GM10248 (cell line): ENCODE data around the gene SLC10A3.

Experiments
- CTCF ChIA-PET: fragments of 300-600 bp; sonication (Branson Sonifier 250); formaldehyde crosslinking; extraction: SDS; loops from one replicate; lab custom pipeline; 2021; ENCODE audit warnings: antibody characterized with exemption; lab: Yijun Ruan, JAX
- POLR2A ChIA-PET: fragments of 350-650 bp; sonication (Branson Sonifier 250); formaldehyde crosslinking; extraction: SDS; loops from one replicate; lab custom pipeline; 2020; ENCODE audit warnings: antibody characterized with exemption; lab: Yijun Ruan, JAX
- DNase-seq: peaks from one replicate; pipeline ENCODE4 v3.0.0; 2012; ENCODE audit errors: extremely low spot score
- CTCF ChIP-seq: IDR thresholded peaks from 2 replicates; pipeline ENCODE4 v1.5.1; 2012; ENCODE audit warnings: mild to moderate bottlenecking, low read depth; ENCODE audit errors: extremely low read depth, missing control alignments, control extremely low read depth

SLC10A3 gene

DNA sequence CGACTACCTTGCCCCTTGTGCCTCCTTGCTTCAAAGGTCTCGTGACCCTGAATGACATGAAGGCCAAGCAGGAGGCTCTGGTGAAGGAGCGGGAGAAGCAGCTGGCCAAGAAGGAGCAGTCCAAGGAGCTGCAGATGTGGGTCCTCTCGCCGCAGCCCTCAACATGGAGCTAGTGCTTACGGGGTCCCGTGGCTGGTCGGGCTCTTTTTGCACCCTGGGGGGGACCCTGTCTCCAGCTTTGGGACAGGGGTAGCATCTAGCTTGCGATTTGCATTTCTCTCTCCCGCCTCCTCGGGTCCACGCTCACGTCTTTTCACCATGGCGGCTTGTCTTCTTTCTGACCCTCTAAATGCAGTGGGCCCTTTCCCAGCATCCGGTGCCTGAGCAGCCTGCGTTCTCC, 44.7 kb downstream of the SLC10A3 start:
- CTCF ChIA-PET: no interaction called here
- POLR2A ChIA-PET: interaction anchor here (1.4 kb wide), 1 partner anchor 45 kb away, joined by 4 read pairs; the partner anchor contains the start of gene SLC10A3
- no peak for TF ChIP-seq CTCF
- DNase-seq: no peak

DNA sequence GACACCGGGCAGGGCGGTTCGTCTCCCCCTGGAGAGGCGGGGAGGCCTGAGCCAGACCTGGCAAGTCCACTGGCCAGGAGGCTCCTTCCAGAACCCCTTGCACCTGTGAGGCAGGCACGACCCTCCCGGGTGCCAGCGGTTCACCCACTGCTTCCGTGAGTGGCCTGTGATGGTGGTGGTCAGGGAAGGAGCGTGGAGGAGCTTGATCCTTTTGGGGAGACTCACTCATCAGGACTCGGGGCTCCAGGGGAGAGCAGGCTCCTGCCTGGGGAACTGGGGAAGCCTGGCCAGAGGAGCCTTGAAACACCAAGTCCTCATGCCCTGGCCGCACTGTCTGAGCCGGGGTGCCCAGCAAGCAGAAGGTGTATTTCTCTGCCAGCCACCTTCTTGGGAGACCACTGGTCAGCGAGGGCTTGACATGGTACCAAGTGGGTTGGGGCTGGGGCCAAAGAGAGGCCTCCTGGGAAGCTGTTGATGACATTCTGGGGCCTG, 45.6 kb downstream of the SLC10A3 start:
- DNase-seq: no peak
- TF ChIP-seq CTCF: no peak
- ChIA-PET CTCF (no interaction called here), POLR2A (no interaction called here)

DNA sequence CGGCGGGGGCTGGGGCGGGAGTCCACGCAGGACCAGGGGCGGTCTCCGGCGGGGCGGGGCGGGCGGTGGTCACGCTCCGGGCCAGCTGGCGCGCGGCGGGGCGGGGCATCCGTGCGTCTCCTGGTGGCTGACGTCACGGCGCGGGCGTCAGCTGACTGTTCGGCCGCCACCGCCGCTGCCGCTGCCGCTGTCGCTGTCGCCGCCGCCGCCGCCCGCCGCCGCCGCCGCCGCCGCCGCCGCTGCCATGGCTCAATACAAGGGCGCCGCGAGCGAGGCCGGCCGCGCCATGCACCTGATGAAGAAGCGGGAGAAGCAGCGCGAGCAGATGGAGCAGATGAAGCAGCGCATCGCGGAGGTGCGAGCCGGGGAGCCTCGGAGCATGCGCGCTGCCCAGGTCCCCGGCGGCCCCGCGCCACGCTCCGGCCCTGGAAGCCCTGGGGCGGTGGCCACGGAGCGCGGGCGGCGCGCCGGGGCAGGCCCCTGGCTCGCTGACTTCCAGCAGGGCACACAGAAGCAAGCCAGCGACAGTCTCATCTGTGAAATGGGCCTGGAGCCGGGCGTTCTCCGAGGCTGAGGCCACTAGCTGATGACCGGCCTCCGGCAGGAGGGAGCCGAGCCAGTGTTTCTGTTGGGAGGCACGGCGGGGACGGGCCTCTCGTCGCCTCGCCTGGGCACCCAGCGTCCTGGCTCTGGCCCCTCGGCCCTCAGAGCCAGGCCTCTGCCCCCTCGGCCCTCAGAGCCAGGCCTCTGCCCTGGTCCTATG, 46.3 kb downstream of the SLC10A3 start, which contains the start of gene FAM50A:
TSS of gene FAM50A (plus strand) at position 150 of the 763 bp plus-strand sequence. CDS start at position 245, 95 bp downstream.
- DNase-seq: peak; percentile 87
- ChIA-PET POLR2A (no interaction called here), CTCF (no interaction called here)
- no peak for TF ChIP-seq CTCF

GRCh38 chrX:154443479-154443910, 46.9 kb downstream of the SLC10A3 start:
- TF ChIP-seq CTCF: no peak
- DNase-seq: no peak
- ChIA-PET POLR2A (no interaction called here), CTCF (no interaction called here)

GRCh38 chrX:154441984-154442707, 48.3 kb downstream of the SLC10A3 start:
- no peak for TF ChIP-seq CTCF
- ChIA-PET CTCF (no interaction called here), POLR2A (no interaction called here)
- DNase-seq: no peak

- DNase-seq: no peak
- POLR2A ChIA-PET: no interaction called here
- CTCF ChIA-PET: interaction anchor here (1.3 kb wide), 1 partner anchor 61 kb away, joined by 3 read pairs; no protein-coding TSS in a partner anchor
- no peak for TF ChIP-seq CTCF
Observed at GRCh38 chrX:154441564-154441963, 48.9 kb downstream of the SLC10A3 start.
